ENCODE results near the gene RAB30.
"Not testable (repeated sequence)": the region's sequence is repeated elsewhere in the genome, so short reads cannot be mapped to it uniquely, and the experiment has no call there.

RAB30 gene

GRCh38 chr11:83011333-83012167, 60.1 kb downstream of the RAB30 start:
- in situ Hi-C loops (cut with MboI; ENCODE audit: low sequenced_read_pairs), result no loop called here

DNA sequence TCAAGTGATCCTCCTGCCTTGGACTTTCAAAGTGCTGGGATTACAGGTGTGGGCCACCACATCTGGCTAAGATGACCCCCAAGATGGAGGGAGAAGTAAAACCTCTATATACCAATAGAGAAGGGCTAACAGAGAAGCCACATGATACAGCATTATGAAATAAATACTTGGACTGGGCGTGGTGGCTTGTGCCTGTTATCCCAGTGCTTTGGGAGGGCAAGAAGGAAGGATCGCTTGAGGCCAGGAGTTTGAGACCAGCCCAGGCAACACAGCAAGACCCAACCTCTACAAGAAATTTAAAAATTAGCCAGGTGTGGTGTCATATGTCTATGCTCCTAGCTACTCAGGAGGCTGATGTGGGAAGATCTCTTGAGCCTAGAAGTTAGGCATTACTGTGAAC, 61.7 kb downstream of the RAB30 start:
- in situ Hi-C loops (cut with MboI; ENCODE audit: low sequenced_read_pairs), result no loop called here

- in situ Hi-C loops (cut with MboI; ENCODE audit: low sequenced_read_pairs), result not testable (repeated sequence)
Observed at GRCh38 chr11:83009136-83009535, 62.6 kb downstream of the RAB30 start.

- in situ Hi-C loops (cut with MboI; ENCODE audit: low sequenced_read_pairs), result no loop called here
Observed at GRCh38 chr11:83008581-83008923, 63.1 kb downstream of the RAB30 start.

DNA sequence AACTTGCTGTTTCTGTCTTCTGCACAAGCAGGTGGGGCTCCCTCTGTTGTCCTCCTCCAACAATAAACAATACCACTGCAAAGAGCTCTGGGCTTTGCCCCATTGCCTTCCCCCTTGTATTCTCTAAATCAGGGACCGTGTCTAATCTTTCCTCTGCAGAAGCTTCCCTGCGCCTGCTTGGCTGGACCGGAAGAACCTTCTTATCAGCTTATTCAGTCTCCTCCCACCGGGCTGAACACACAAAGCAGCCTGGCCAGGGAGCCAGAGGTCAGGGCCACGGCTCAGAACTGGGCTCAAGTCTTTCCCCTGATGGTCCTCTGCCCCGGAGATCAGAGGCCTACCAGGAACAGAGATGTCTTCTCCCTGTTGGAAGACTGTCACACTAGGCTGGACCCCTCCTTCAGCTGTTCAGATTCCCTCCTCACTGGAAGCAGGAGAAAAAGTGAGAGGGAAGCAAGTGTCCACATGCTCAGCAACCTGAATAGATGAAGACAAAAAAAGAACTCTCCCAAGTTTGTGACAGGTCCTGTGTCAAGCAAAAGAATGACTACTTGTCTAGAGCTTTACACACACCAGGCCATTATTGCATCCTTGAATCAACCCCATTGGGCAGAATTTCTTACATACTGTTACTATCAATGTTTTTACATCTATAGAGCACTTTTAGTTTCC, 63.7 kb downstream of the RAB30 start:
- in situ Hi-C loops (cut with MboI; ENCODE audit: low sequenced_read_pairs), result no loop called here

DNA sequence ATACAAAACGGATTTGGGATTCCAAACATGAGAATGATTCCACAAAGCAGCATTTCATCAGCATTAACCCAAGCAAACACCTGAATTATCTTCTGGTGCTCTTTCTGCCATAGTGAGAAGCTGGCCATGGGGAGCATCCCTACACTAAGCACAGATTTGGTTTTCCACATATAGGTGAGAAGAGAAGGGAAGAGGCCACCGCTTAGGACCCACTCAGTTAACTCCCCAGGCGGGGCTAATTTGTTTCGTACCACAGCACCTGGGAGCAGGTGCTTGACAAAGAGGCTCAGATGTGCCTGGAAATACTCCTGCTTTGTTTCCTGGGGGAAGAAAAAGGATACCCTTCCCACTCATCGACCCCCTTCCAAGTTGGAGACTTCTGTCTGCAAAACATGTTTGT, 64.2 kb downstream of the RAB30 start:
- in situ Hi-C loops (cut with MboI; ENCODE audit: low sequenced_read_pairs), result no loop called here

DNA sequence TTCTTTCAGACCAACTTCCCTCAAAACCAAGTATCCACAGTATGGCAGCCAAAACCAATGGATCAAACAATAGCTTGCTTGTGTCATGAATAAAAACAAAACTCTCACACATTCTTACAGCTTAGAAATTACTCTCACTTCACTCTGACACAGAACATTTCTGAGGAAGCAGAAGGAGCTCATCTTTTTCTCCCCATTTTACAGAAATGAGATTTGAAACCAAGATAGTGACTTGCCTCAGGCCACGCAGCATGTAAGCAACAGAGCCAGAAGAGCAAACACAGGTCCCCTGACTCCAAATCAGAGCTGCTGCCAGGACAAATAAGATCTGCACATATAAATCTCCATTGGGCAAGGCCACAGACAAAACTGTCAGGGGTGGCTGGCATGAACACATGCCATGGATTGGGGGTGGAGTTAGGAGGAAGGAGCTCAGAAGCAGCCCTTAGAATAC, 64.8 kb downstream of the RAB30 start:
- in situ Hi-C loops (cut with MboI; ENCODE audit: low sequenced_read_pairs), result no loop called here

- in situ Hi-C loops (cut with MboI; ENCODE audit: low sequenced_read_pairs), result no loop called here
Observed at GRCh38 chr11:83004746-83005556, 66.7 kb downstream of the RAB30 start.

- in situ Hi-C loops (cut with MboI; ENCODE audit: low sequenced_read_pairs), result no loop called here
Observed at GRCh38 chr11:83002522-83002921, 69.2 kb downstream of the RAB30 start.

DNA sequence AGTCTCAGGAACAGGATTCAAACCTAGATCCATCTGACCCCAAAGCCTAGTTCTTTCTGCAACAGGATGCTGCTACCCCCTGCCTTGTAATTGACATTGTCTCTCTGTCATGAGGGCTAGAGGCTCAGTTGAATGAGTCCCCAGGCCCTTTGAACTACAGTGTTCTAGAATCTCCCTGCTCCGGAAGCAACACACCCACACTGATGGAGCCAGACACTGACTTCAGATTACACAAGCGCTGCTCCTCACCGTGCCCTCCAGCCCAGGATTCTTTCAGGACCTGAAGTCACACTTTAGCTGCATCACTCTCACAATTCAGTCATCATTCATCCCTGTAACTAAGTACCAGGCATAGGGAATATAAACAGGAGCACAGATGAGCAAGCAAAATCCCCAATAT, 69.6 kb downstream of the RAB30 start:
- in situ Hi-C loops (cut with MboI; ENCODE audit: low sequenced_read_pairs), result no loop called here

DNA sequence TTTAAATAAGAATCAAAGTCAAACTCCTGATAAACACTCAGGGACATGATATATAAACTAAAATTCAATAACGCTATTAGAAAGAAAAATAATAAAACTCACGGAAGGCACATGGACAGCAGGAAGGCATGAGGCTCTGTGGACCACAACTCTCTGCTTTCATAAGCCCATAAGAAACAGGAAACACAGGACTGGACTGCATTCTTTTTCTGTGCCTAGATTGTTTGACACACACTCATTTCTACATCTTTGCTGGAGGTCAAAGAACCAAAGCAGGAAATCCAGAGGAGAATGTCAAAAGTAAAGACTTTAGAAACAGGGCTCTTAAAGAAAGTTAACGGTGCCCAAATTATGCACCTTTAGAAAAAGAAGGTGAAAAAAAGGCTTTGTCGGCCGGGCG, 71.3 kb downstream of the RAB30 start:
- in situ Hi-C loops (cut with MboI; ENCODE audit: low sequenced_read_pairs), result no loop called here

DNA sequence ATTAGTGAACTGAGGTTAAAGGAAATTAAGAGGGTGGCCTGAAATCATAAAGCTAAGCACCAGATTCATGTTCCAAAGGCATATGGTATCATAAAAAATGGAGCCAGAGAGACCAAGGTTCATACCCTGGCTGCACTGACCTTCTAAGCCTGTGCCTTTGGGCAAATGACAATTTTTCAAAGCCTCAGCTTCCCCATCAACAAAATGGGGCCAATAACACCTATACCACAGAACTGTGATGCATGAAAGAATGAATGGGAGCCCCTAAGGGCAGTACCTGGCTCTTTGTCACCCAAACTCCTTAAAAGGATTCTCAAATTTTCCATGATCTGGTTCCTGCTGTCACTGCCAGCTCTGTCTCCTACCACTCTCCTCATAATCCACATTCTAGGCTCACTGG, 72.5 kb downstream of the RAB30 start:
- in situ Hi-C loops (cut with MboI; ENCODE audit: low sequenced_read_pairs), result no loop called here

DNA sequence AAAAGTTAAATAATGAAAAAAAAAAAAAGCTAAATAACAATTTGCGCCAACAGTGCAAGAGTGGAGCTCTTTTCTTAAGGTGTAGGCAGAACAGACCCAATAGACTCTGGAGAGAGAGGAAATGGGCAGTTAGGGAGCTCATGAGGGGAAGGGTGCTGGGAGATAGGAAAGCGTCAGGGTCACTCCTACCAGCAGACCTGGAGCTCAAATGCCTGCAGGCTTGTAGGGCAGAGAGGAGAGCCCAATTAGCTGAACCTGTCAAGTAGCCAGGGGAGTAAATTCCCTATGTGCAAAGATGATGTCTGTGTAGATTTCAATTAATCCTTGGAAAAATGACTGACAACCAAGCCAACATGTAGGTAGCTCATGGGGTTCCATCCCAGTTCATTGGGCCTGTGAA, 73.0 kb downstream of the RAB30 start:
- in situ Hi-C loops (cut with MboI; ENCODE audit: low sequenced_read_pairs), result no loop called here

DNA sequence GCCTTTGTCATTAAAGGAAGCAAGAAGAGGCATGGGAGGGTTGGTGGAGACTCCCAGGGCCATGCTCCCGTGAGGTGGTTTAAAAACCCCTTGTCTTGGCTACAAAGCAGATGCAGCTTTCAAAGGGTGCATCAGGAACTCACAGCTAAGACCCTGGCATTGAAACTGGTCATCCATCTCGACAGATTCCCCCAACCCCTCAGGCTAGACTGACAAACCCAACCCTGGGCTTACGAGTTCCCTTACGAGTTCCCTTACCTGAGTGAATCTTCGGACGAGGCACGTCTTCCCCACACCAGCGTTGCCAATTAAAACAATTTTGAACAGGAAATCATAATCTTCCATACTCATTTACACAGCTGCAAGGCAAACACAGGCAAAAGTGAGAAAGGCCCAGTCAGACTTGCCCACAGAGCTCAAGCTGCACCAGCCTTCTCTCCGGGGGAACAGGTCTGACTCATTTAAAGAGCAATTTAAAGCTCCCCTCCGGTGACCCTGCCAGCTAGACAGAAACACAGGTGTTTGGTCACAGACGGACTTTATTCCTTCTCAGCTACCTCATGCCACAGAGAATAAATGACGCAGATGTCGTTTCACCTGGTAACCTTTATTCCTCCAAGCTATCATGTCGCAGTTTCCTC, 74.6 kb downstream of the RAB30 start:
- in situ Hi-C loops (cut with MboI; ENCODE audit: low sequenced_read_pairs), result no loop called here

DNA sequence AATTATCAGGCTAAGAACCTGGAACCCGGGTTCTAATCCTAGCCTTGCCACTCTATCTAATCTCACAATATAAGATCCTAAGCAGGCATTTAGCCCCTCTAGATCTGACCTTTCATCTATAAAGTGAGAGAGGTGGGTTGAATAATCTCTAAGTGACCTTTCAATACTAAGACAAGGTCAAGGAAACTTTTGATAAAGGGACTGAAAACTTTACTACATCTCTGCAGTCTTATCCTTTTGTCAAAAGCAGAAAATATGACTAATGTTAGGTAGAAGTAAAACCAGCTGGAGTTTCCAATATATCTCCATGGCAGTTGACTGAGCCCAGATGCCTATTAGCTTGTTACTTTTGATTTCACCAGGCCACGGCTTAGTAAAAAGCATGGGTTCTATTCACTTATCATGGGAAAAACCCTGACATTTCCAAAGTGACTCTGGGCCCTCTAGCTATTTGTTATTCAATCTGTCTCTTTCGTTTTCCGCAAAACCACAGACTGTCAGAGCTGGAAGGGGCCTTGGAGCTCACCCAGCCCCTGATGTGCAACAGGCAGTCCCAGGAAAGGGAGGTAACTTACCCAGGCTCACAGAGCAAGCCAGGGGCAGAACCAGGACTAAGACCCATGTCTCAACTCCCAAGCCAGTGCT, 75.8 kb downstream of the RAB30 start:
- in situ Hi-C loops (cut with MboI; ENCODE audit: low sequenced_read_pairs), result no loop called here

DNA sequence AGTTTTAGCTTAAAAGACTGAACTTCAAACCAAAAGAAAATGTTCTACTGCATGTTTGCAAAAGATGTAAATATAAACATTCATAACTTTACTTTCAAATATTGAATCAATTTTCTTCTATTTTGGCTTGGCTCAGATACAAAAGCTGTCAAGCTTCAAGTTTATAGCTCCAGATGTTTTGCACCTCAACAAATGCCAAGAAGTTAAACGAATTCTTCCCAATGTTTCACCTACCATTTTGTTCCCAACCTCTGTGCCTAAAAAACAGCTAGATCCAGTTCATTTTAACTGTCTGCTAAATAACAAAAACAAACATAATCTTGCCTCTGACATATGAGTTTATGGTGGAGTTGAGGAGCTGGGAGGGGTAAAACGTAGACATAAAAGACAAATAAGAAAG, 76.5 kb downstream of the RAB30 start:
- in situ Hi-C loops (cut with MboI; ENCODE audit: low sequenced_read_pairs), result no loop called here

- in situ Hi-C loops (cut with MboI; ENCODE audit: low sequenced_read_pairs), result no loop called here
Observed at GRCh38 chr11:82994604-82995230, 77.0 kb downstream of the RAB30 start.

GRCh38 chr11:82992223-82992622, 79.5 kb downstream of the RAB30 start:
- in situ Hi-C loops (cut with MboI; ENCODE audit: low sequenced_read_pairs), result no loop called here

DNA sequence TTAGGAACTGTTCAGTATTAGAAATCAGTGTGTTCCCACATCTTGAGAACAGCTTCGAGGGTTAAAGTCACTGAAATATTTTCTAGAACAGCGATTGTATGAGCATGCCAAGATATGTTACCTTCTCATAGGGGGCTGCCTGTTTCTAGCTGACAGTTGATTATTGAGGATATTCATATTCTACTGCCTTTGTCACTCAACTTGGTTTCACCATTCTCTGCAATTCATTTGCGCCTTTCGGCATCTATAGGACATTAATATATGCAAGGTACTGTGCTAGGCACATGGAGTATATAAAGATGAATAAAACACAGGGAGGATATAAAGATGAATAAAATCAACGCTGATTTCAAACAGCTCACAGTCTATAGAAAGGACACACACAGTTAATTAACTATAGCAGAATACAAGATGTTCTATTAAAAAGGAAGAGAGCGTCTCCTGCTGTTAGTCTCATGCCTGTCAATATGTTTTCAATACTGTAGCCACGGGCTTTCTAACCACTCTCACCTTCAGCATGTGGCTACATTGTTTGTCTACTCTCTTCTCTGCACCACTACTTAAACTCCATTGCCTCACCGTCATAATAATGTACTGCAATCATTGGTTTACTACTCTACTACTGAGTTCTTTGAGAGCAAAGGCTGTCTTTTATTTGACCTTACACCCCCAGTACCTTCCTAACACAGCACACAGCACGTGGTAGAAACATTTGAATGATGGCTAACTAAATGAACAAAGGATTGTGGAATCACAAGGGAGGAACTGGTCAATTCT, 81.9 kb downstream of the RAB30 start:
- in situ Hi-C loops (cut with MboI; ENCODE audit: low sequenced_read_pairs), result no loop called here

Measured in hTERT RPE-1 (cell line).